Posterior vena cava (tissue), 2 donors: ENCODE measurements around the gene LIN28B. TPM values are rescaled to one million over a fixed set of nuclear protein-coding genes. Genes with fewer than 3 reads are reported as not detected.
"Not testable (repeated sequence)": the region's sequence is repeated elsewhere in the genome, so short reads cannot be mapped to it uniquely, and the experiment has no call there.

Experiments used
- DNase-seq: peaks from one replicate; pipeline ENCODE4 v3.0.0-alpha.2; 2020; ENCODE audit warnings: low spot score
- intact Hi-C, 2 donors: fragments of 100-400 bp; cut with DNase I; formaldehyde crosslinking; loops; one replicate each; pipeline versions ENCODE4 v1.14.1 to v1.14.2; 2022 to 2023
- total RNA-seq, 2 donors: library from RNA; stranded (reverse); fragmentation: NEBNext Ultra II Directional; extraction: Animal tissue kit (Norgen Biotek cat#: 25700); gene quantifications; one replicate each; pipeline ENCODE4 v1.2.1, GENCODE V29; 2021
- donor health status: DM: yes; HTN: yes; CAD: no.
- donor health status: DM: yes; HTN: yes; CAD: no.

The LIN28B gene
- total RNA-seq, 2 donors from 2014 or later, result not detected

- no peak for DNase-seq
- intact Hi-C loops, result no loop called here
These were observed 1.4 kb upstream of the LIN28B start for GRCh38 chr6:104955491-104955890.

- intact Hi-C loops, result no loop called here
- DNase-seq, result no peak
These were observed 778 bp upstream of the LIN28B start for GRCh38 chr6:104955927-104956730.

- intact Hi-C loops, result no loop called here
- no peak for DNase-seq
These were observed 632 bp downstream of the LIN28B start for GRCh38 chr6:104957301-104958177.

- no peak for DNase-seq
- intact Hi-C loops, result no loop called here
These were observed 1.5 kb downstream of the LIN28B start for GRCh38 chr6:104958178-104959025.

- no peak for DNase-seq
- intact Hi-C loops, result no loop called here
These were observed 2.3 kb downstream of the LIN28B start for GRCh38 chr6:104959026-104959858.

GRCh38 chr6:104969108-104969507, 12.2 kb downstream of the LIN28B start:
- intact Hi-C loops, result no loop called here
- no peak for DNase-seq

- no peak for DNase-seq
- intact Hi-C loops, result no loop called here
These were observed 13.1 kb downstream of the LIN28B start for GRCh38 chr6:104969785-104970581.

- no peak for DNase-seq
- intact Hi-C loops, result no loop called here
These were observed 16.5 kb downstream of the LIN28B start for GRCh38 chr6:104973404-104973803.

- DNase-seq, result no peak
- intact Hi-C loops, result loop anchor here in 1 of 2 donors (10.0 kb wide), 1 partner anchor 642 kb away; no protein-coding TSS in a partner anchor
These were observed 26.4 kb downstream of the LIN28B start for GRCh38 chr6:104983296-104983695.

GRCh38 chr6:104983776-104984175, 26.9 kb downstream of the LIN28B start:
- DNase-seq, result no peak
- intact Hi-C loops, result loop anchor here in 1 of 2 donors (10.0 kb wide), 1 partner anchor 641 kb away; no protein-coding TSS in a partner anchor

GRCh38 chr6:104984831-104985230, 27.9 kb downstream of the LIN28B start:
- DNase-seq, result no peak
- intact Hi-C loops, result loop anchor here in 1 of 2 donors (10.0 kb wide), 1 partner anchor 640 kb away; no protein-coding TSS in a partner anchor

GRCh38 chr6:104985875-104986274, 29.0 kb downstream of the LIN28B start:
- intact Hi-C loops, result loop anchor here in 1 of 2 donors (10.0 kb wide), 1 partner anchor 639 kb away; no protein-coding TSS in a partner anchor
- not testable (repeated sequence) for DNase-seq

- DNase-seq, result no peak
- intact Hi-C loops, result loop anchor here in 1 of 2 donors (10.0 kb wide), 1 partner anchor 638 kb away; no protein-coding TSS in a partner anchor
These were observed 29.7 kb downstream of the LIN28B start for GRCh38 chr6:104986625-104987024.

GRCh38 chr6:104987218-104987617, 30.3 kb downstream of the LIN28B start:
- intact Hi-C loops, result loop anchor here in 1 of 2 donors (10.0 kb wide), 1 partner anchor 638 kb away; no protein-coding TSS in a partner anchor
- DNase-seq, result no peak

- intact Hi-C loops, result no loop called here
- no peak for DNase-seq
These were observed 33.2 kb downstream of the LIN28B start for GRCh38 chr6:104990085-104990484.

GRCh38 chr6:104991062-104991461, 34.2 kb downstream of the LIN28B start:
- intact Hi-C loops, DNase-seq: not testable (repeated sequence)

GRCh38 chr6:104993576-104993975, 36.7 kb downstream of the LIN28B start:
- DNase-seq, intact Hi-C loops: not testable (repeated sequence)
